ENCODE data around the gene VTCN1.

VTCN1 gene

GRCh38 chr1:117241512-117241911, 30.8 kb upstream of the VTCN1 start:
- TF ChIP-seq, protein P1, sequence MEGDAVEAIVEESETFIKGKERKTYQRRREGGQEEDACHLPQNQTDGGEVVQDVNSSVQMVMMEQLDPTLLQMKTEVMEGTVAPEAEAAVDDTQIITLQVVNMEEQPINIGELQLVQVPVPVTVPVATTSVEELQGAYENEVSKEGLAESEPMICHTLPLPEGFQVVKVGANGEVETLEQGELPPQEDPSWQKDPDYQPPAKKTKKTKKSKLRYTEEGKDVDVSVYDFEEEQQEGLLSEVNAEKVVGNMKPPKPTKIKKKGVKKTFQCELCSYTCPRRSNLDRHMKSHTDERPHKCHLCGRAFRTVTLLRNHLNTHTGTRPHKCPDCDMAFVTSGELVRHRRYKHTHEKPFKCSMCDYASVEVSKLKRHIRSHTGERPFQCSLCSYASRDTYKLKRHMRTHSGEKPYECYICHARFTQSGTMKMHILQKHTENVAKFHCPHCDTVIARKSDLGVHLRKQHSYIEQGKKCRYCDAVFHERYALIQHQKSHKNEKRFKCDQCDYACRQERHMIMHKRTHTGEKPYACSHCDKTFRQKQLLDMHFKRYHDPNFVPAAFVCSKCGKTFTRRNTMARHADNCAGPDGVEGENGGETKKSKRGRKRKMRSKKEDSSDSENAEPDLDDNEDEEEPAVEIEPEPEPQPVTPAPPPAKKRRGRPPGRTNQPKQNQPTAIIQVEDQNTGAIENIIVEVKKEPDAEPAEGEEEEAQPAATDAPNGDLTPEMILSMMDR (IDR thresholded peaks at IDR 0.05; ENCODE audit: borderline replicate concordance, control extremely low read depth, extremely low read depth, insufficient read depth, missing control alignments), result no peak
- DNase-seq (ENCODE audit: low spot score), result no peak
- in situ Hi-C loops (cut with MboI; ENCODE audit: low sequenced_read_pairs, unreplicated experiment), result no loop called here

DNA sequence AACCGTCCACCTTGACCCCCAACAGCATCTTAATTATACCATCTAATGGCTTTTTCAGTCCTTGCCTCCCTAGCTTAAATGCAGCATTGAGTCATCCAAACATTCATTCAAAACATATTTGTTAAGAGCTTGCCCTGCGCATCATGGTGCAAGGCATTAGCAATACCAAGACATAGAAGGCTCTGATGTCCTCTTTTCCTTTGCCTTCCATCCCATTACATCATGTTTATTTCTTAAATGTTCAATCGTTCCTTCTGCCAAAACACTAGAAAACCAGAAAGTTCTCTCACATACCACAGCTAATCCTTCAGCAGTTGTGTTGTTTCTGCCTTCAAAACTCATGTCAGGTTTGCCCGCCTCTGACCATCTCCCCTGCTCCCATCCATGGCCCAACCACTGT, 29.8 kb upstream of the VTCN1 start:
- TF ChIP-seq, protein P1 (IDR thresholded peaks at IDR 0.05; ENCODE audit: borderline replicate concordance, control extremely low read depth, extremely low read depth, insufficient read depth, missing control alignments), result no peak
- DNase-seq (ENCODE audit: low spot score), result no peak
- in situ Hi-C loops (cut with MboI; ENCODE audit: low sequenced_read_pairs, unreplicated experiment), result no loop called here

DNA sequence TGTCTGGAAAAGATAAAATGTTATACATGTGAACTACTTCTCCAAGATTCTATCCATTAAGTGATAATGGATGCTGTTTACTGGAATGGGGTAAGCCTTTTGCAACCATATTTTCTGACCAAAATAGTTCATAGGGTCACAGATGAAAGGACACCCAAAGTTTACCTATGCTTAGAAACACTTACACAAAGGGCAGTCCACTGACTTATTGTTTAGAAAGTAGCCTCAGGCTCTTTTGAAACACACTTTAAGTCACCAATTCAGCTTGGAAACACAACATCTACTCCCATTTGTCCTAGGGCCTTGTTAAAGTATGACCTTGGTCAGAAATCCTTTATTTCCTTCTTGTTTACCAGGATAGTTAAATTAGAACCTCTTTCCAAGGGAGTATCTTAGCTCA, 28.7 kb upstream of the VTCN1 start:
- DNase-seq (ENCODE audit: low spot score), result no peak
- TF ChIP-seq, protein P1 (IDR thresholded peaks at IDR 0.05; ENCODE audit: borderline replicate concordance, control extremely low read depth, extremely low read depth, insufficient read depth, missing control alignments), result no peak
- in situ Hi-C loops (cut with MboI; ENCODE audit: low sequenced_read_pairs, unreplicated experiment), result no loop called here

GRCh38 chr1:117237726-117238381, 27.1 kb upstream of the VTCN1 start:
- in situ Hi-C loops (cut with MboI; ENCODE audit: low sequenced_read_pairs, unreplicated experiment), result no loop called here
- no peak for DNase-seq (ENCODE audit: low spot score)
- TF ChIP-seq, protein P1 (IDR thresholded peaks at IDR 0.05; ENCODE audit: borderline replicate concordance, control extremely low read depth, extremely low read depth, insufficient read depth, missing control alignments), result no peak

DNA sequence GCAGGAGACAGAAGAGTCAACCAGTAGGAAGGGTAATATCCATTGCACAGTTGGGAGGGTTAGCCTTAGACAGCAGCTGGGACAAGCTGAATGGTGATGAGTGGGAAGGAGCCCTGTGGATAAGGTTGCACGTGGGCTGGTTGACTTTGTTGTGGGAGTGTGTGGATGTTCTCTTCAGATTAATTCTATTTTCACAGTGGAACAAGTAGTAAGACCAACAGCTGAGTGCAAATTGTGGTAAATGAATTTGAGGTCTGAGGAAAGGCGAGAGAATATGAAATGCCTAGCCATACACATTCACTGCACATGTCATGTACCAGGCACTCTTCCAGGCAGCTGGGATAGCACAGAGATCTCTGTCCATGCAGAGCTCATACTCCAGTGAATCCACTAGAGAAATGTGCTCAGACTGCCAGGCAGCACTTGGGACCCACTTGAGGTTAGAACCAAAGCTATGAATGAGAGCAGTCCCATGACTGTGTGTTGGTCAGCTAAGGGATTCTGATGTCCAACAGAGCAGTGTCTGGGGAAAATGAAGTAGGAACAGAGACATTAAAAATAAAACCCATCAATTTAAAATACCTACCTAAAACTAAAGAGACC, 25.2 kb upstream of the VTCN1 start:
- TF ChIP-seq, protein P1 (IDR thresholded peaks at IDR 0.05; ENCODE audit: borderline replicate concordance, control extremely low read depth, extremely low read depth, insufficient read depth, missing control alignments), result no peak
- no peak for DNase-seq (ENCODE audit: low spot score)
- in situ Hi-C loops (cut with MboI; ENCODE audit: low sequenced_read_pairs, unreplicated experiment), result no loop called here

- in situ Hi-C loops (cut with MboI; ENCODE audit: low sequenced_read_pairs, unreplicated experiment), result no loop called here
- no peak for DNase-seq (ENCODE audit: low spot score)
- TF ChIP-seq, protein P1 (IDR thresholded peaks at IDR 0.05; ENCODE audit: borderline replicate concordance, control extremely low read depth, extremely low read depth, insufficient read depth, missing control alignments), result no peak
Observed at GRCh38 chr1:117232531-117232930, 21.8 kb upstream of the VTCN1 start.

Data from GM13976 (cell line).